Body of pancreas (tissue), 4 donors: ENCODE data around the gene LRFN2. TPM values are rescaled to one million over a fixed set of nuclear protein-coding genes. Genes with fewer than 3 reads are reported as not detected.

ENCODE experiments used
- ATAC-seq: fragments of 150-250 bp; one replicate; pipeline ENCODE4 v1.9.1; 2016
- DNase-seq, 4 donors: peaks; one replicate each; pipeline ENCODE4 v3.0.0-alpha.2; 2019
- H3K27ac ChIP-seq, 4 donors: fragments of 200-600 bp; sonication (generic); 1 replicate in 3 of 4; 2 replicates in 1 of 4; pipeline versions ENCODE4 v1.5.1 to v1.6.1; 2016 to 2019; ENCODE audit warnings: mild to moderate bottlenecking in 1 of 4, mixed read lengths in 1 of 4, moderate library complexity in 1 of 4
- H3K27me3 ChIP-seq, 2 donors: fragments of 200-600 bp; sonication (generic); one replicate each; pipeline ENCODE4 v1.6.0; 2016; ENCODE audit warnings: mild to moderate bottlenecking in 1 of 2
- H3K36me3 ChIP-seq, 2 donors: fragments of 200-600 bp; sonication (generic); replicated peaks in 1 of 2; 2 replicates each; pipeline ENCODE4 v1.5.1; 2016; ENCODE audit warnings: low read depth in 2 of 2; ENCODE audit not compliant: insufficient read depth in 1 of 2
- H3K4me1 ChIP-seq: fragments of 200-600 bp; sonication (generic); one replicate; pipeline ENCODE4 v1.6.0; 2016
- H3K4me3 ChIP-seq, 2 donors: fragments of 200-600 bp; sonication (generic); 1 replicate in 1 of 2; 2 replicates in 1 of 2; pipeline ENCODE4 v1.5.1; 2016 to 2019
- H3K9me3 ChIP-seq, 3 donors: fragments of 200-600 bp; sonication (generic); 1 replicate in 2 of 3; 2 replicates in 1 of 3; pipeline ENCODE4 v1.5.1; 2016
- CTCF ChIP-seq, 7 experiments: fragments of 450-650 bp in 4 of 7; fragments of 200-600 bp in 3 of 7; sonication (generic) in 3 of 7; IDR thresholded peaks; one replicate each; pipeline ENCODE4 v1.5.1; 2016 to 2019; ENCODE audit warnings: antibody characterized with exemption in 7 of 7
- POLR2A ChIP-seq, 3 donors: fragments of 450-650 bp; IDR thresholded peaks; one replicate each; pipeline ENCODE4 v1.6.1; 2016; ENCODE audit warnings: antibody characterized with exemption in 3 of 3, mild to moderate bottlenecking in 2 of 3
- WGBS, 2 donors: methylation state at CpG; one replicate each; pipeline ENCODE4 v1.1.5; 2017; 5-methylcytosine and 5-hydroxymethylcytosine counted together
- intact Hi-C: fragments of 100-400 bp; cut with DNase I; formaldehyde crosslinking; loops from one replicate; pipeline ENCODE4 v1.15.1; 2023
- total RNA-seq, 2 donors: library from RNA; depleted of rRNA; stranded (reverse); fragments of >200 nt; gene quantifications; one replicate each; pipeline ENCODE4 v1.1.0, GENCODE V29; 2016

LRFN2 gene
- total RNA-seq, 2 donors from 2014 or later: 0.33 TPM; not detected in 1

- DNase-seq: no peak
- 82 to 85% methylated on average over 4 of the region's 4 CpGs for WGBS, 2 donors
Measured at GRCh38 chr6:40490508-40490907, 96.7 kb downstream of the LRFN2 start.

GRCh38 chr6:40489798-40490197 lies 97.4 kb downstream of the LRFN2 start:
- Histone ChIP-seq H3K36me3 (no peaks in the 10 kb centered on the region), H3K27me3 (no peaks in the 10 kb centered on the region), H3K9me3 (no peaks in the 10 kb centered on the region), H3K4me1 (no peaks in the 10 kb centered on the region), H3K27ac (no peak overlapping the region), H3K4me3 (no peak overlapping the region)
- DNase-seq (no peak), ATAC-seq (no peak)
- intact Hi-C loops: no loop called here
- WGBS, 2 donors: 80 to 86% methylated on average over 8 to 9 of the region's 9 CpGs
- TF ChIP-seq CTCF (IDR thresholded peaks at IDR 0.05): no peak
- TF ChIP-seq POLR2A (IDR thresholded peaks at IDR 0.05): no peak

More at GRCh38 chr6:40490508-40490907, 96.7 kb downstream of the LRFN2 start:
- Histone ChIP-seq H3K4me1 (no peaks in the 10 kb centered on the region), H3K36me3 (no peaks in the 10 kb centered on the region), H3K27ac (no peak overlapping the region), H3K9me3 (no peaks in the 10 kb centered on the region), H3K4me3 (no peak overlapping the region), H3K27me3 (no peaks in the 10 kb centered on the region)
- intact Hi-C loops: no loop called here
- no peak for ATAC-seq
- TF ChIP-seq CTCF (IDR thresholded peaks at IDR 0.05): no peak
- no peak for TF ChIP-seq POLR2A (IDR thresholded peaks at IDR 0.05)

GRCh38 chr6:40486576-40486975 lies 100.6 kb downstream of the LRFN2 start:
- intact Hi-C loops: no loop called here
- Histone ChIP-seq H3K27ac (no peak overlapping the region), H3K27me3 (no peaks in the 10 kb centered on the region), H3K36me3 (no peaks in the 10 kb centered on the region), H3K9me3 (no peaks in the 10 kb centered on the region), H3K4me1 (no peaks in the 10 kb centered on the region), H3K4me3 (no peak overlapping the region)
- ATAC-seq: no peak
- DNase-seq: no peak
- TF ChIP-seq CTCF (IDR thresholded peaks at IDR 0.05) (no peak), POLR2A (IDR thresholded peaks at IDR 0.05) (no peak)
- 77 to 85% methylated on average over 4 of the region's 4 CpGs for WGBS, 2 donors

- Histone ChIP-seq H3K27me3 (no peaks in the 10 kb centered on the region), H3K4me1 (no peaks in the 10 kb centered on the region), H3K4me3 (no peak overlapping the region), H3K36me3 (no peaks in the 10 kb centered on the region), H3K27ac (no peak overlapping the region), H3K9me3 (no peaks in the 10 kb centered on the region)
- no peak for DNase-seq
- TF ChIP-seq POLR2A (IDR thresholded peaks at IDR 0.05): no peak
- TF ChIP-seq CTCF (IDR thresholded peaks at IDR 0.05): no peak
- 79% methylated on average over 2 of the region's 2 CpGs; no CpG with 5 or more reads in 1 of the 2 donors for WGBS, 2 donors
- ATAC-seq: no peak
- intact Hi-C loops: no loop called here
Measured at GRCh38 chr6:40485795-40486194, 101.4 kb downstream of the LRFN2 start.

GRCh38 chr6:40485300-40485699 lies 101.9 kb downstream of the LRFN2 start:
- no peak for DNase-seq
- no peak for ATAC-seq
- Histone ChIP-seq H3K36me3 (no peaks in the 10 kb centered on the region), H3K4me3 (no peak overlapping the region), H3K27me3 (no peaks in the 10 kb centered on the region), H3K9me3 (no peaks in the 10 kb centered on the region), H3K4me1 (no peaks in the 10 kb centered on the region), H3K27ac (no peak overlapping the region)
- 21 to 22% methylated on average over 2 of the region's 2 CpGs for WGBS, 2 donors
- TF ChIP-seq POLR2A (IDR thresholded peaks at IDR 0.05) (no peak), CTCF (IDR thresholded peaks at IDR 0.05) (no peak)
- intact Hi-C loops: no loop called here
